Measurements from ENCODE around the gene RAB11FIP5. TPM values are rescaled to one million over a fixed set of nuclear protein-coding genes. Genes with fewer than 3 reads are reported as not detected.

RAB11FIP5 gene
- total RNA-seq, 1 donor from 2014 or later: 3.5 TPM

DNA sequence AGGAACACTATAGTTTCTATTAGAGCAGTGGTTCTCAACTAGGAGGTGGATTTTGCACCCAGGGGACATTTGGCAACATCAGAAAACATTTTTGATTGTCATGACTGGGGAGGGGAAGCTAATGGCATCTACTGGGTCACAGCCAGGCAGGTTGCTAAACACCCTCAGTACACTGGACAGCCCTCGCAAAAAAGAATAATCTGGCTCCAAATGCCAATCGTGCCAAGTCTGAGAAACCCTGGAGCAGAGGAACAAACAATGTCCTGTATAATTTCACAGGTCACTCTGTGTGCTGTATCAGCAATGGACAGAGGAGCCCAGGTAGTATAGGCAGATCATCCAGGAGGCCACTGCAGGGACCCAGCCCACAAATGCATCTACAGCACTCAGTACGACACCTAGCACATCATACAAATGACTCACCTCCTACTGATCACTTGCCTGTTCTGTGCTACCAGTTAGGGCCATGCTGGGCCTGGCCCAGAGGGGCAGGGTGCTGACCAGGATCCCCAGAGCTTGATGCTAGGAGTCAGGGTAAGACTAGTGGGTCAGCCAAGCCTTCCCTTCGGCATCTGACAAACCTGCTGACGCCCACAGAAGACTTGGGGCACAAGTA lies 78.9 kb downstream of the RAB11FIP5 start:
- Mint-ChIP-seq H3K27ac (no peak overlapping the region), H3K4me3 (no peak overlapping the region), H3K4me1 (peaks cover 2% of the 10 kb centered on the region), H3K27me3 (no peaks in the 10 kb centered on the region), H3K9me3 (no peaks in the 10 kb centered on the region), H3K36me3 (ENCODE audit: low read depth) (peaks cover 2% of the 10 kb centered on the region)
- ChIA-PET CTCF (no interaction called here), POLR2A (no interaction called here)
- intact Hi-C loops (cut with micrococcal nuclease): no loop called here
- TF ChIP-seq, protein P1, sequence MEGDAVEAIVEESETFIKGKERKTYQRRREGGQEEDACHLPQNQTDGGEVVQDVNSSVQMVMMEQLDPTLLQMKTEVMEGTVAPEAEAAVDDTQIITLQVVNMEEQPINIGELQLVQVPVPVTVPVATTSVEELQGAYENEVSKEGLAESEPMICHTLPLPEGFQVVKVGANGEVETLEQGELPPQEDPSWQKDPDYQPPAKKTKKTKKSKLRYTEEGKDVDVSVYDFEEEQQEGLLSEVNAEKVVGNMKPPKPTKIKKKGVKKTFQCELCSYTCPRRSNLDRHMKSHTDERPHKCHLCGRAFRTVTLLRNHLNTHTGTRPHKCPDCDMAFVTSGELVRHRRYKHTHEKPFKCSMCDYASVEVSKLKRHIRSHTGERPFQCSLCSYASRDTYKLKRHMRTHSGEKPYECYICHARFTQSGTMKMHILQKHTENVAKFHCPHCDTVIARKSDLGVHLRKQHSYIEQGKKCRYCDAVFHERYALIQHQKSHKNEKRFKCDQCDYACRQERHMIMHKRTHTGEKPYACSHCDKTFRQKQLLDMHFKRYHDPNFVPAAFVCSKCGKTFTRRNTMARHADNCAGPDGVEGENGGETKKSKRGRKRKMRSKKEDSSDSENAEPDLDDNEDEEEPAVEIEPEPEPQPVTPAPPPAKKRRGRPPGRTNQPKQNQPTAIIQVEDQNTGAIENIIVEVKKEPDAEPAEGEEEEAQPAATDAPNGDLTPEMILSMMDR (IDR thresholded peaks at IDR 0.05): no peak
- ATAC-seq (ENCODE audit: low read depth): peak; percentile 14
- DNase-seq: no peak

DNA sequence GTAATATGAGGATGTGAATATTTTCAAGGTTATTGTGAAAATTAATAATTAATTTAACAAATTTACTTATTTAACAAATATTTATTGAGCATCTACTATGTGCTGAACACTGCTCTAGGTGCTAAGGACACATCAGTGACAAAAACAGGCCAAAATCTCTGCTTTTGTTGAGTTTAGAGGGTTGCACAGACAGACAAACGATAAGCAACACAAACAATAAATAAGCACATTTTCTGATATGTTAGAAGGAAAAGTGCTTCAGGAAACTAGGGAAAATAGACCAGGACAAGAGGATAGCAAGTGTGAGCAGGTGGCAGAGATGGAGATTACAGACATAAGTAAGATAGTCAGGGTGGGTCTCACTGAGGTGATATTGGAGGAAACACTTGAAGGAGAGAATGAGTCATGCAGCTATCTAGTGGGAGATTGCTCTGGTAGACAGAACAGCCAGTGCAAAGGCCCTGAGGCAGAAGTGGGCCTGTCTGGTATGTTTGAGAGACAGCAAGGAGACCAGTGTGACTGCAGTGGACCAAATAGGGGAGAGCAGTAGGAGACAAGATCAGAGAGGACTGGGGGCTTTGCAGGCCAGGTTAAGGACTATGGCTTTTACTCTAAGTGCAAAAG lies 79.5 kb downstream of the RAB11FIP5 start:
- peaks cover 2% of the 10 kb centered on the region for H3K36me3 Mint-ChIP-seq (ENCODE audit: low read depth)
- H3K4me1 Mint-ChIP-seq: peaks cover 2% of the 10 kb centered on the region
- no peaks in the 10 kb centered on the region for H3K9me3 Mint-ChIP-seq
- intact Hi-C loops (cut with micrococcal nuclease): no loop called here
- no peaks in the 10 kb centered on the region for H3K27me3 Mint-ChIP-seq
- CTCF ChIA-PET: no interaction called here
- no peak overlapping the region for H3K27ac Mint-ChIP-seq
- no peak overlapping the region for H3K4me3 Mint-ChIP-seq
- ATAC-seq (ENCODE audit: low read depth) (peak; percentile 18), DNase-seq (no peak)
- TF ChIP-seq, protein P1 (IDR thresholded peaks at IDR 0.05): no peak
- POLR2A ChIA-PET: no interaction called here

DNA sequence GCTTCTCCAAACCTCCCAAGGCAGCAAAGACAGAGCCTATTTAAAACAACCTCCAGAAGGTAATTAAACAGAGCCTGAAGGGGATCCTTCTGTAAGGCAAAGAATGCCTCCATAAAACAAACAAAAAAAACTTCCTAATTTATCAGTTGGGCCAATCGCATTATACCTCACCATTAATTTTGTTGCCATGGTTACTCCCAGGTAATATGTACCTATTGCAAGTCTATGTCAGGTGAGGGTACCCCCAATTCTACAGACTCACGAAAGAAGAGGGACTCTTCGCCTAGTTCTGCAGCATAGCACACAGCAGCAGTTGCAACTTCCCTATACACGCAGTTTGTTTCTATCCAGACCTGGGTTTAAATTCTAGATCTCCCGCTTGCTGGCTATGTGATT lies 80.0 kb downstream of the RAB11FIP5 start:
- TF ChIP-seq, protein P1 (IDR thresholded peaks at IDR 0.05): no peak
- CTCF ChIA-PET: no interaction called here
- POLR2A ChIA-PET: no interaction called here
- no peak for DNase-seq
- no peak for ATAC-seq (ENCODE audit: low read depth)
- Mint-ChIP-seq H3K4me1 (peaks cover 2% of the 10 kb centered on the region), H3K9me3 (no peaks in the 10 kb centered on the region), H3K27ac (no peak overlapping the region), H3K27me3 (no peaks in the 10 kb centered on the region), H3K4me3 (no peak overlapping the region), H3K36me3 (ENCODE audit: low read depth) (peaks cover 2% of the 10 kb centered on the region)
- intact Hi-C loops (cut with micrococcal nuclease): no loop called here

DNA sequence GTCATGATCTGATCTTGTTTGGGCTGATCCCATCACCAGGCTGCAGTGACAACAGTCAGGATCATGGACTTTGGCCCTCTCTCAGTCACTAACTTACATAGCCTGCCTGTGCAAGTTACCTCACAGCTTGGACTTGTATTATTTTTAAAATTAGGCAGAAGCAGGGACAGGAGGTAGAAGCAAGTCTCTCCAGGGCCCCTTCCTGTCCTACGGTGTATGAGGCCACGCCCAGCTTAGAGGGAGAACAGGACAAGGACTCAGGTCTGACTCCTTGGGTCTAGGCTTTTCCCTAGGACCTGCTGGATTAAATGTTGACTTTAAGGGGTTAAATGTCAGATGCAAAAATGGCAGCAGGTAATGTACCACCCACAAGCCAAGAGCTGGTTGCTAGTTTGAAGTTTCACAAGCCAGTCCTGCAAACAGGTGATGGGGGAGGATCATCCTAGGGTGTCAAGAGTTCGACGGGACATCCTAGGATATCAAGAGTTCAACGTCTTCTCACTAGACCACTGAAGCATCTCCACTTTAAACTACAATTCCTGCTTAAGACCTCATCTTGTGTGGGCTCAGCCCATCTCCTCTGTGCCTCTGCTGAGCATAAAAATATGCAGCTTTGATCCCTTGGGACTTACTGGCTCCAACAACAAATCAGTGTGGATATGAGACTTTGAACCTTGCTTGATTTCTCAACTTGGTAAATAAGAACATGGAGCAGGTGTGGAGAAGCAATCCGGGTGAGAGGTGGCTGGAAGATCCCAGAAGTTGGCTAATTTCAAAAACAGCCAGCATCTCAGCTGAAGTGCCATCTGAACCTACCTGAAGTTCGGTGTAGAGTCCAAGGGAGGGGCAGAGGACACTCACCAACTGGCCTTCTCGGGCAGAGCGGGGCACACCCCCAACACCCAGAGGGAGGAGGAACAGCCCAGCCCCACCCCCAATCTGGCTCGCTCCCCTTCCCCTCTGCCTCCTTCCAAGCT lies 80.7 kb downstream of the RAB11FIP5 start:
- H3K36me3 Mint-ChIP-seq (ENCODE audit: low read depth): peaks cover 2% of the 10 kb centered on the region
- TF ChIP-seq, protein P1 (IDR thresholded peaks at IDR 0.05): no peak
- H3K9me3 Mint-ChIP-seq: no peaks in the 10 kb centered on the region
- no peak for DNase-seq
- CTCF ChIA-PET: no interaction called here
- H3K4me1 Mint-ChIP-seq: peaks cover 2% of the 10 kb centered on the region
- no peak overlapping the region for H3K27ac Mint-ChIP-seq
- no peak for ATAC-seq (ENCODE audit: low read depth)
- POLR2A ChIA-PET: no interaction called here
- no peaks in the 10 kb centered on the region for H3K27me3 Mint-ChIP-seq
- H3K4me3 Mint-ChIP-seq: no peak overlapping the region
- intact Hi-C loops (cut with micrococcal nuclease): no loop called here

DNA sequence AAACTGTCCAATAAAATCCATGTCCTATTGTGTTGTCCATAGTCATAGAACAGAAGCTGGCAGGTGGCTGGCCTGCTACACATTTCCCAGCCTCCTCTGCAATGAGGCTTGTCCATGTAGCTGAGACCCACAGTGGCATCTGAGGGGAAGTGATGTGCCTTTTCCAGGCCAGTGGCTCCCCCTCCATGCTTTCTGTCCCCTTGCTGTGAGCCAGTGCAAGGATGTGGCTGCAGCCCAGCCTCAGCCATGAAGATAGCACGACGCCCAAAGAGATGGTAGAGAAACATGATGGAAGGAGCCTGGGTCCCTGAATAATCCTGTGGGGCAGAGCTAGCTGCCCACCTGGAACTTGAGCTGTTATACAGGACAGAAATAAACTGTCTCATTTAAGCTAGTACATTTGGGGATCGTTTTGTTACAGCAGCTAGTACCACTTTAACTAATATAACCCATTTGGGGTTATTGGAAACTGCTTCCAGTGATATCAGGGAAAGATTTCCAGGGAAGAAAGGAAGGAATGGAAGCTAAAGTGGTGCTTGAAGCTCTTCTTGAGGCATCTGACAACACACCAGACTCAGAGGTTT lies 81.6 kb downstream of the RAB11FIP5 start:
- DNase-seq: no peak
- intact Hi-C loops (cut with micrococcal nuclease): no loop called here
- no peak for ATAC-seq (ENCODE audit: low read depth)
- ChIA-PET CTCF (no interaction called here), POLR2A (no interaction called here)
- no peaks in the 10 kb centered on the region for H3K27me3 Mint-ChIP-seq
- no peaks in the 10 kb centered on the region for H3K9me3 Mint-ChIP-seq
- no peak overlapping the region for H3K27ac Mint-ChIP-seq
- TF ChIP-seq, protein P1 (IDR thresholded peaks at IDR 0.05): no peak
- no peak overlapping the region for H3K4me3 Mint-ChIP-seq
- H3K4me1 Mint-ChIP-seq: peaks cover 2% of the 10 kb centered on the region
- peaks cover 2% of the 10 kb centered on the region for H3K36me3 Mint-ChIP-seq (ENCODE audit: low read depth)
